ENCODE results near the gene FSTL3.
"Not testable (repeated sequence)": the region's sequence is repeated elsewhere in the genome, so short reads cannot be mapped to it uniquely, and the experiment has no call there.

Gene FSTL3

DNA sequence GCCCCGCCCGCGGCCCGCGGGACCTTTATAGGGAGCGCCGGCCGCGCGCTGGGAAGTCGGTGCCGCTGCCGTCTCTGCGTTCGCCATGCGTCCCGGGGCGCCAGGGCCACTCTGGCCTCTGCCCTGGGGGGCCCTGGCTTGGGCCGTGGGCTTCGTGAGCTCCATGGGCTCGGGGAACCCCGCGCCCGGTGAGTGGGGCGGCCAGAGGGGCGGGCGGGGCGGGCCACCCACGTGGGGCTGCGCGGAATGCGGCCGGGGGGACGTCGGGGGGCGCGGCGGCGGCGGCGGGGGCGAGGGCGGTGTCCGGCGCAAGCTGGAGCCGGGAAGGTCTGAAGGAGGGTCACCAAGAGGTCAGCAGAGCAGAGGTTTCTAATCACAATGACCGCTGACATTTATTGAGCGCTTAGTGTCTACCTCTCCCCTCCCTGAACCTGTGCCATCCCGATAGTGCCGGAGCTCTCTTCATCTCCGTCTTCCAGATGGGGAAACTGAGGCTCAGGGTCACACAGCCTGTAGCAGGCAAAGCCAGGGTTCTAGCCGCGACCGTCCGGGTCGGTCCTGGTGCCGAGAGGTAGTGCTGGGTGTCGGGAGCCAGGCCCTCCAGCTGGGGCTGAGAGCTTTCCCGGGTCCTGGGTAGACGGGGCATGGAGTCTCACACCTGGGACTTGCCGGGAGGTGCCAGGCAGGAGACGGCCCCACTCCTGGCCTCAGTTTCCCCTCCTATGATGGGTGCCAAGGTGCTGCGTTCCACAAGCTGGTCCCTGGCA lies at the start of gene FSTL3:
FSTL3 (plus strand) TSS at position 54 of the 767 bp plus-strand sequence; CDS start at position 86, 32 bp downstream.
- TF ChIP-seq POLR2A (IDR thresholded peaks at IDR 0.05; ENCODE audit: low read depth, low read length) = peak; percentile 90
- no peak for FAIRE-seq
- DNase-seq (ENCODE audit: insufficient read length, low spot score) = no peak

DNA sequence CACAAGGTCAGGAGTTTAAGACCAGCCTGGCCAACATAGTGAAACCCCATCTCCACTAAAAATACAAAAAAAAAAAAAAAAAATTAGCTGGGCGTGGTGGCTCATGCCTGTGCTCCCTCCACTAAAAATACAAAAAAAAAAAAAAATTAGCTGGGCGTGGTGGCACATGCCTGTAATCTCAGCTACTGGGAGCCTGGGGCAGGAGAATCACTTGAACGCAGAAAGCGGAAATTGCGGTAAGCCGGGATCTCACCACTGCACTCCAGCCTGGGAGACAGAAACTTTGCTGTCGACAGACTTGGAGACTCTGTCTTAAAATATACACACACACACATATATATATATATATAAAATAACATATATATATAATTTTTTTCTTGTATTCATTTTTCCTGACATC lies 49.6 kb upstream of the FSTL3 start:
- not testable (repeated sequence) for DNase-seq (ENCODE audit: insufficient read length, low spot score); FAIRE-seq

DNA sequence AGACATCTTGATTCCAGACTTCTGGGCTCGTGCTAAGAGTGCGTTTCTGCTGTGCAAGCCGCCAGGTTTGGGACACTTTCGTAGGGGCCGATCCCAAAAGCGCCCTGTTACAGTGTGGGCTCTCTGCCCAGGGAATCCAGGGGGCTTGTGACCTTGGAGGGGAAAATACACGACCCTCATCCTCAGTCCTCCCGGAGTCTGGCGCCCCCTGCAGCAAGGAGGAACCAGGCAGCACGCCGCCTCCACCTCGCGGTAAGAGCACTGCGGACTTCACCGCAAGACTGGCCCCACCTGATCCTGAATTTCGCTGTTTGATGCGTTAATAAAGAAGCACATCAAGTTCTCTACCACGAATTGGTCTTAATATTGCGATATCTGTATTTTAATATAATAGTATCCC lies 48.0 kb upstream of the FSTL3 start:
- no peak for TF ChIP-seq POLR2A (IDR thresholded peaks at IDR 0.05; ENCODE audit: low read depth, low read length)
- DNase-seq (ENCODE audit: insufficient read length, low spot score) = no peak
- FAIRE-seq = no peak

DNA sequence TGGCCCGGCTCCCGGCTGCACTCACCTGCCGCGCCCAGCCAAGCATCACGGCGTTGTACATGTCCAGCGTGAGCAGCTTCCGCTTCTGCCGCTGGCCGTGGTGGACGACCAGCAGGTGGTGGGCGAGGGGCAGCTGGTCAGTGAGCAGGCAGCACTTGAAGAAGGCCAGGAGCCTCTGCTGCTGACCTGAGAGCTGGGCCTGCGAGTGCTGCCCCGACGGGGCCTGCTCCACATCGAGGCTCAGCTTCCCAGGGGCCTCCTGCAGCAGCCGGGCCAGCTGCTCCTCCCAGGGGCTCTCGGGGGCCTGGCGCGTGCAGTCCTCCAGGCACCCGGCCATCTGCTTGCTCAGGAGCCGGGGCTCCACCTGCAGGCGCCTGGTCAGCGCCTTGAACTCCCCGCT lies 46.7 kb upstream of the FSTL3 start:
- FAIRE-seq; DNase-seq (ENCODE audit: insufficient read length, low spot score): not testable (repeated sequence)

DNA sequence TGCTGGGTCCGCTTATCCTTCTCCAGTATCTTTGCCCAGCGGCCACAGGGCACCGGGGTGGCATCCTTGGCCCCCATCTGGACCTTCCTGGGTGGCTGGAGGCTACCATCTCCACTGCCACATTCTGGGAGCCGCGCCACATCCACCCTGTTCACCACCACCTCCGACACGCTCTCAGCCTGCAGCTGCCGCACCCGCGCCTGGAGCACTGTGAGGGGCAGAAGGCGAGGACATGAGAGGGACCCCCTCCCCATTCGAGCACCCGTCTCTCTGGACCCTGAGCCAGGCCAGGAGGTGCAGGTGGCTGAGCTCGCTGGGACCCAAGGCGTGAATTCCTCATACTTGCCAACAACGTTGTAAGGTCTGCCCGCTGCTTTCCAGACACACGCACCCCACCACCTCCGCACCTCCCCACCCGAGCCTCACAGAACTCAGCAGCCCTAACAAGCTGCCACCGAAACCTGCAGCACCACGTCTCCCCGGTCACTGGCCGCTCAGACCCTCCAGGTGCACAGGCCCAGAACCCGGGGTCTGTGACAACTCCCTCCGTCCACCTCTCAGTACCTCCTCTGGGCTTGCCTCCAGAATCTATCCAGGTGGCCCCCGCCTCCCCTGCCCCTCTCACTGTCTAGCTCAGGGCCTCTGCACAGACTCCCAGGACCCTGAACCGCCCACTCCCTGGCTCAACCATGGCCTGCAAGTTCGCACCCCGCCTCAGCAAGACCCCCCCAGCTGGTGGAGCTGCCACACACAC lies 46.1 kb upstream of the FSTL3 start:
- no peak for DNase-seq (ENCODE audit: insufficient read length, low spot score)
- FAIRE-seq = no peak
- no peak for TF ChIP-seq POLR2A (IDR thresholded peaks at IDR 0.05; ENCODE audit: low read depth, low read length)

DNA sequence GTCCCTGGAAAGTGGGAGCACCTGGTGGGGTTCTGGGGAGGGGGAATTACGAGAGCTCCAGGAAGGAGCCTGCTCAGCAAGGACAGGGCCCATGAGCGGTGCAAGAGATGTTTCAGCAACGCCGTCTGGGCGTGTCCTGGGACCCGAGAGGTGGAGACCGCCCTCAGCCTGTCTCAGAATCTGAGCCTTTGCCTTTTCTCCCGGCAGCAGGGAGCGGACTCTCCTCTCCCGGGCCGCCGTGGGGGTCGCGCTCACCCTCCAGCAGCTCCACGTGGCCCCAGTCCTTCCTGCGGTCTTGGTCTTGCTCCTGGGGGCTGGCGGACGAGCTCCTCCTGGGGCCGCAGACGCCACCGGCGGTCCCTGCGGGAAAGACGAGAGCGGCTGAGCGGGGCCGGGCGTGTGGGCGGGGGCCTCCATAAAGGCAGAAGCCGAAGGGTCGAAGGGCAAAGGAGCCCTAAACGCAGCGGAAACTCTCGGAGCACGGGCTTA lies 43.6 kb upstream of the FSTL3 start:
- DNase-seq (ENCODE audit: insufficient read length, low spot score) = no peak
- no peak for TF ChIP-seq POLR2A (IDR thresholded peaks at IDR 0.05; ENCODE audit: low read depth, low read length)
- no peak for FAIRE-seq

DNA sequence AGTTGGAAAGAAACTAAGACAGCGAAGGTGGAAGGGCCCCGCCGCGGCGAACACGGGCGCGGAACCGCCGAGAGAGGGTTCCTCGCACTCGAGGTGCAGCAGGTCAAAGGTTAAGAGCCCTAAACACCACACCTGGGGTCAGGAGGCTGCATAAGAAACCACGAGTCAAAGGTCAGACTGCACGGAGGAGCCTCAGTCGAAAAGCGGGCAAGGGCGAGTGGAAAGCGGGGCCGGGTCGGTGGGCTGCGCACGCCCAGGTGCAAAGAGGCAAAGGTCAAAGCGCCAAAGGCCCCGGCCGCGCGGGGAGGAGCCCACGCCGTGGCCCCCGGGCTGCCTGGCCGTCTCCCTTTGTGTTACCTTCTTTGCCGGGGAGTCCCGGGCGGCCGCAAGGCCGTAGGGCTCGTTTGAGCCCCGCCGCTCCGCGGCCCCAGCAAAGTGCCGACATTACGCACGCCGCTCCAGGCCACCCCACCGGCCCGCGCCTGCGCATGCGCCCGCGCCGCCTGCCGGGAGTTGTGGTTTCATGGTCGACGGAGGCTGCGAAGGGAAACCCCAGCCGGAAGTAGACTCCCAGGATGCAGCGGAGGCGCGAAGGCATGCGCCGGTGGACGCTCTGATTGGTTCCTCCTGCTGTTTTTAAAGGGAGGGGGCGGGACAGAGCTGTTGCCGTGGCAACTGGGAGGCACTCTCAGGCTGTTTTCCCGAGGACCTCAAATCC lies 43.0 kb upstream of the FSTL3 start, which contains the start of gene POLRMT:
POLRMT (minus strand) TSS at position 470 of the 718 bp plus-strand sequence; CDS start at position 445, 25 bp downstream.
- DNase-seq (ENCODE audit: insufficient read length, low spot score) (peak; percentile 100), FAIRE-seq (peak; percentile 71)
- peak; percentile 49 for TF ChIP-seq POLR2A (IDR thresholded peaks at IDR 0.05; ENCODE audit: low read depth, low read length)

DNA sequence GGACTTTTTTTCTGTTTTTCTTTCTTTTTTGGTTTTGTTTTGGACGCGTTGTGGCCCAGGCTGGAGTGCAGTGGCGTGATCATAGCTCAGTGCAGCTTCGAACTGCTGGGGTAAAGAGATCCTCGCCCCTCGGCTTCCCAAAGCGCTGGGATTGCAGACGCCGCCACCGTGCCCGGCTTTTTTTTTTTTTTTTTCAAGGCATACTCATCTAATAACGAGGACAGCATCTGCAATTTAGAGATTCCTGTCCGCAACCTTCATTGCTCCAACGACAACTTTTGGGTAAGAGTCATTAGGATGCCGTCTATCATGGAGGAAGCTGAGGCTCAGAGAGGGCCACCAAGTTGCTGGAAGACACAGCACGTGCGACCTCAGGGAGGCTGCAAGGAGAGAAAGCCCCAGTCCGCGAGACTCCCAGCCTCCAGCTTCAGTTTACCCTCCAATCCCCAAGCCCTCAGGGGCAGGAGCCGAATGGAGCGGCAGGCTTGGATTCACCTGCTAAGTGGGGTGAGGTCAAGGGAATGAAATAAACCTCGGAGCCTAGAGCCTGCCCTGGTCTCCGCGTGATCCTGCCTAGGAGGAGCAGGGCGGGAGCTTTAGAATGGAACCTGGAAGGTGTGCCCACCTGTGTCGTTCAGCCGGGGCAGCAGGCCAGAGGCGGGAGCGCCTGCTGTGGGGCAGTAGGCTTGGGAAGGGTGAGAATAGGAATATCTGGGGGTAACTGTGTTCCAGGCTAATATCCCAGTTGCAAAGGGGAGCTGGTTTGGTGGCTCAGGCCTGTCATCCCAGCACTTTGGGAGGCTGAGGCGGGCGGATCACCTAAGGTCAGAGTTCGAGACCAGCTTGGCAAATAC lies 42.2 kb upstream of the FSTL3 start:
- TF ChIP-seq POLR2A (IDR thresholded peaks at IDR 0.05; ENCODE audit: low read depth, low read length) = no peak
- no peak for FAIRE-seq
- DNase-seq (ENCODE audit: insufficient read length, low spot score) = no peak

DNA sequence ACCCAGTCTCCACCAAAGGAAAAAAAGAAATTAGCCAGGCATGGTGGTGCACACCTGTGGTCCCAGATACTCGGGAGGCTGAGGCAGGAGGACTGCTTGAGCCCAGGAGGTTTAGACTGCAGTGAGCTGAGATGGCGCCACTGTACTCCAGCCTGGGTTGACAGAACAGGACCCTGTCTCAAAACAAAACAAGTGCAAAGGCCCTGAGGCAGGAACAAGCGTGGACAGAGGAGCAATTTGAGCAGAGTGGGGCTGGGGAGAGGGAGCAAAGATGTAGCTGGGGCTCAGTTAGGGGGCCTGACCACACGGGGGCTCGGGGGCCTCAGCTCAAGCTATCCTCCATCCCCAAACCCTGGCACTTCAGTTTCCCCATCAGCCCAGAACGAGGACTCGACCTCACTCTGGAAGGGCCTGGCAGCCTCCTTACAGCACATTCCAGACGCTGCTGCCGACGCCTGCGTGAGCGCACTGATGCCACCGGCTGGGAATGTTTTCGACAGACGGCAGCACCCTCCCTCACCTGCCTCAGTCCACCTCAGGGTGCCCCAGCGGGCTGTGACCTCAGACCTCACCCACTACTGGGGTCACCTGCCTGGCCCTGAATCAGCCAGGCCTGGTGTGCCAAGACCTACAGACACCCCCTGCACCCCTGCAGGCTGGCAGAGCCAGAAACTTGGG lies 41.1 kb upstream of the FSTL3 start:
- FAIRE-seq (no peak), DNase-seq (ENCODE audit: insufficient read length, low spot score) (no peak)
- TF ChIP-seq POLR2A (IDR thresholded peaks at IDR 0.05; ENCODE audit: low read depth, low read length) = no peak

DNA sequence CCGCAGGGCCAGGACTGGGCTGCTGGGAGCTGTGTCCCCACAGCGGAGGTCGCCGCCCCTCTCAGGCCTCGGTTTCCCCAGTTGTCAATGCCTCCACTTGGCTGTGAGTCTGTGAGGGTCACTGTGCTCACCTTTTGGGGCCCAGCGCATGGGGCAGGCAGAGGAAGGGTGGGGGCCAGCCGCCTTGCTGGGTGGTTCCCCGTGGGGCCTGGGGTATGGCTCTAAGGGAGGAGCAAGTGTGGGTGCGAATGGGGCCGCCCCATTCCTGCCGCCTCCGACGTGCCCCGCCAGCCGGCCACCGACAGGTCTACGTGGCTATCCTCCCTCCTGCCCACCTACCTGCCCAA lies 37.3 kb upstream of the FSTL3 start:
- no peak for TF ChIP-seq POLR2A (IDR thresholded peaks at IDR 0.05; ENCODE audit: low read depth, low read length)
- FAIRE-seq (no peak), DNase-seq (ENCODE audit: insufficient read length, low spot score) (no peak)

DNA sequence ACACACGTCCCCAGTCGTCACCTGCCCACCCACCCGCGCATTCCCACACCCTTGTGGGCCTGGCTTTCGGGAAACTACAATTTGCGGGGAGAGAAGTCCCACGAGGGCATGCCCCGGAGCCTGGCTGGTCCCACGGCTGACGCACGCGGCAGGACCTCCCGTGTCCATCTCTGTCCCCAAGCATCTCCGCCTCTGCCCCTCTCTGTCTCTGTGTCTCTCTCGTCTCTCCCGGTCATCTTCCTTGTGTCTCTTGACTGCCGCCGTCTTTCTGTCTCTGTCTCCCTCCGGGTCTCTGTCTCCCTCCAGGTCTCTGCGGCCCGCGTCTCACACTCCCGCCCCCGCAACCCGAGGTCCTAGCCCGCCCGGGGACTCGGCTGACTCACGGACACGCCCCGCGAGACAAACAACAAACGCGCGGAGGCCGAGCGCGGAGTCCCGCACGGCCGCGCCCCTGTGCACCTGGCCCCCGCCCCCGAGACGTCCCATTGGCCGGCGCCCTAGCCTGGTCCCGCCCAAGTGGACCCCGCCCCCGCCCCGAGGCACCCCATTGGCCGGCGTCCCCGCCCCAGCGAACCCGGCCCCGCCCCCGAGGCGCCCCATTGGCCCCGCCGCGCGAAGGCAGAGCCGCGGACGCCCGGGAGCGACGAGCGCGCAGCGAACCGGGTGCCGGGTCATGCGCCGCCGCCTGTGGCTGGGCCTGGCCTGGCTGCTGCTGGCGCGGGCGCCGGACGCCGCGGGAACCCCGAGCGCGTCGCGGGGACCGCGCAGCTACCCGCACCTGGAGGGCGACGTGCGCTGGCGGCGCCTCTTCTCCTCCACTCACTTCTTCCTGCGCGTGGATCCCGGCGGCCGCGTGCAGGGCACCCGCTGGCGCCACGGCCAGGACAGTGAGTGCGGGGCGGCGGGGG lies 36.7 kb upstream of the FSTL3 start, which contains the start of gene FGF22:
FGF22 (plus strand) TSS at position 627 of the 908 bp plus-strand sequence; CDS start at position 674, 47 bp downstream.
- TF ChIP-seq POLR2A (IDR thresholded peaks at IDR 0.05; ENCODE audit: low read depth, low read length) = no peak
- FAIRE-seq = no peak
- peak; percentile 96 for DNase-seq (ENCODE audit: insufficient read length, low spot score)

DNA sequence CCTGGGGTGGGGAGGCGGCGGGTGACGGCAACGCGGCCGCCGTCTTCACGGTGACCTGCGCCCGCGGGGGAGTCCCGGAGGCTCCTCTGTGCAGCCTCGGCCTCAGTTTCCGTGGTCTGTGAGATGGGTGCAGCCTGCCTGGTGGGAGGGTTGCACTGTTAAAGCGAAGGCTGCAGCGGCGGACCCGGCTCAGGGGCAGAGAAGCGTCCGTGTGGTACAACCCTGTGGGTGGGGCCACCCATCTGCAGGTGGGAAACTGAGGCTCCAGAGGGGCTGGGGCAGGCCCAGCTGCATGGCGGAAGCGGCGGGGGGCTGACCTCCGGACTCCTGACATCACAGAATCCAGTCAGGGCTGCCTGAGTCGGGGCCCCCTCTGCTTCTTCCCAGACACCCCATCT lies 36.0 kb upstream of the FSTL3 start:
- no peak for DNase-seq (ENCODE audit: insufficient read length, low spot score)
- TF ChIP-seq POLR2A (IDR thresholded peaks at IDR 0.05; ENCODE audit: low read depth, low read length) = no peak
- no peak for FAIRE-seq

All from H54 (cell line).